ENCODE data around the gene ABCC12.

- TF ChIP-seq GATA2 (IDR thresholded peaks at IDR 0.05; ENCODE audit: low read depth, low read length) (no peak), GATA3 (IDR thresholded peaks at IDR 0.05; ENCODE audit: low read depth, low read length) (no peak)
Measured at GRCh38 chr16:48129926-48130325, 25.9 kb downstream of the ABCC12 start.

All from SH-SY5Y (cell line).